Activated B cell treated with CpG ODN at 0.5 μM for 24 hours (primary cell): ENCODE measurements around the gene NRIP1. TPM values are rescaled to one million over a fixed set of nuclear protein-coding genes. Genes with fewer than 3 reads are reported as not detected.

Experiments used
- ATAC-seq: fragments of 200-7000 bp; cut with Tn5 transposase; one replicate; pipeline ENCODE4 v1.10.0; 2021; ENCODE audit warnings: low read depth, mild to moderate bottlenecking, moderate library complexity
- CTCF ChIA-PET: fragments of 350-600 bp; sonication (Branson Sonifier 250); formaldehyde crosslinking; loops from one replicate; lab custom pipeline; 2021; ENCODE audit warnings: antibody characterized with exemption; lab: Charles Lee
- POLR2A ChIA-PET: fragments of 350-600 bp; sonication (Branson Sonifier 250); formaldehyde crosslinking; loops from one replicate; lab custom pipeline; 2021; ENCODE audit warnings: antibody characterized with exemption; lab: Charles Lee
- DNase-seq: peaks from one replicate; pipeline ENCODE4 v3.0.0; 2022
- H3K27ac Mint-ChIP-seq: one replicate; pipeline ENCODE4 v1.8.0; 2020; ENCODE audit warnings: mixed read lengths
- H3K27me3 Mint-ChIP-seq: one replicate; pipeline ENCODE4 v1.8.0; 2021; ENCODE audit warnings: mixed read lengths
- H3K36me3 Mint-ChIP-seq: one replicate; pipeline ENCODE4 v1.8.0; 2021; ENCODE audit warnings: low read depth, mixed read lengths
- H3K4me1 Mint-ChIP-seq: one replicate; pipeline ENCODE4 v1.8.0; 2021; ENCODE audit warnings: mixed read lengths
- H3K4me3 Mint-ChIP-seq: one replicate; pipeline ENCODE4 v1.8.0; 2020; ENCODE audit warnings: mild to moderate bottlenecking, mixed read lengths
- H3K9me3 Mint-ChIP-seq: one replicate; pipeline ENCODE4 v1.8.0; 2020; ENCODE audit warnings: mixed read lengths
- CTCF ChIP-seq: fragments of 200-600 bp; IDR thresholded peaks from one replicate; pipeline ENCODE4 v1.8.0; 2022; ENCODE audit warnings: antibody characterized with exemption, mild to moderate bottlenecking
- intact Hi-C: fragments of 100-400 bp; cut with micrococcal nuclease; formaldehyde crosslinking; loops from one replicate; pipeline ENCODE4 v1.15.1; 2024
- total RNA-seq: library from RNA; stranded (reverse); gene quantifications from 2 replicates; pipeline ENCODE4 v1.2.3, GENCODE V29; 2022

NRIP1 gene
- total RNA-seq, 1 donor from 2014 or later: 26.6 TPM

- TF ChIP-seq CTCF: no peak
- CTCF ChIA-PET: no interaction called here
Measured at GRCh38 chr21:14922980-14923379, 141.8 kb downstream of the NRIP1 start.

GRCh38 chr21:14918527-14918926, 146.3 kb downstream of the NRIP1 start:
- H3K36me3 Mint-ChIP-seq: no peaks in the 10 kb centered on the region
- ChIA-PET POLR2A (no interaction called here), CTCF (no interaction called here)
- no peaks in the 10 kb centered on the region for H3K9me3 Mint-ChIP-seq
- H3K27me3 Mint-ChIP-seq: no peaks in the 10 kb centered on the region
- peaks cover 1% of the 10 kb centered on the region for H3K4me1 Mint-ChIP-seq
- ATAC-seq (no peak), DNase-seq (no peak)
- no peak overlapping the region for H3K27ac Mint-ChIP-seq
- TF ChIP-seq CTCF: no peak
- intact Hi-C loops: no loop called here
- no peak overlapping the region for H3K4me3 Mint-ChIP-seq

More at GRCh38 chr21:14922980-14923379, 141.8 kb downstream of the NRIP1 start:
- intact Hi-C loops: no loop called here
- ATAC-seq (no peak), DNase-seq (no peak)
- Mint-ChIP-seq H3K27ac (no peak overlapping the region), H3K4me3 (no peak overlapping the region), H3K9me3 (no peaks in the 10 kb centered on the region), H3K36me3 (no peaks in the 10 kb centered on the region), H3K27me3 (no peaks in the 10 kb centered on the region), H3K4me1 (no peaks in the 10 kb centered on the region)
- POLR2A ChIA-PET: no interaction called here

- no peak for TF ChIP-seq CTCF
- no peaks in the 10 kb centered on the region for H3K27me3 Mint-ChIP-seq
- no peak for ATAC-seq
- peaks cover 1% of the 10 kb centered on the region for H3K4me1 Mint-ChIP-seq
- ChIA-PET POLR2A (no interaction called here), CTCF (no interaction called here)
- H3K36me3 Mint-ChIP-seq: no peaks in the 10 kb centered on the region
- DNase-seq: no peak
- no peak overlapping the region for H3K4me3 Mint-ChIP-seq
- H3K9me3 Mint-ChIP-seq: no peaks in the 10 kb centered on the region
- intact Hi-C loops: no loop called here
- no peak overlapping the region for H3K27ac Mint-ChIP-seq
Measured at GRCh38 chr21:14917762-14918161, 147.0 kb downstream of the NRIP1 start.

GRCh38 chr21:14916676-14917141, 148.1 kb downstream of the NRIP1 start:
- ChIA-PET POLR2A (no interaction called here), CTCF (no interaction called here)
- ATAC-seq (no peak), DNase-seq (no peak)
- Mint-ChIP-seq H3K27me3 (no peaks in the 10 kb centered on the region), H3K4me1 (peaks cover 1% of the 10 kb centered on the region), H3K4me3 (no peak overlapping the region), H3K9me3 (no peaks in the 10 kb centered on the region), H3K36me3 (no peaks in the 10 kb centered on the region), H3K27ac (no peak overlapping the region)
- no peak for TF ChIP-seq CTCF
- intact Hi-C loops: no loop called here

- Mint-ChIP-seq H3K36me3 (no peaks in the 10 kb centered on the region), H3K4me3 (no peak overlapping the region), H3K4me1 (peaks cover 1% of the 10 kb centered on the region), H3K27me3 (no peaks in the 10 kb centered on the region), H3K27ac (no peak overlapping the region), H3K9me3 (no peaks in the 10 kb centered on the region)
- intact Hi-C loops: no loop called here
- ChIA-PET CTCF (no interaction called here), POLR2A (no interaction called here)
- no peak for TF ChIP-seq CTCF
- DNase-seq: no peak
- no peak for ATAC-seq
Measured at GRCh38 chr21:14913638-14914037, 151.2 kb downstream of the NRIP1 start.
